Measurements from ENCODE around the gene IP6K2.

IP6K2 gene

GRCh38 chr3:48681974-48682610 lies 34.9 kb downstream of the IP6K2 start:
- DNase-seq (ENCODE audit: insufficient read length, low spot score) (no peak), FAIRE-seq (no peak)
- TF ChIP-seq CTCF (IDR thresholded peaks at IDR 0.05; ENCODE audit: insufficient read depth, missing control alignments) = no peak

GRCh38 chr3:48681541-48681880 lies 35.5 kb downstream of the IP6K2 start:
- no peak for DNase-seq (ENCODE audit: insufficient read length, low spot score)
- no peak for TF ChIP-seq CTCF (IDR thresholded peaks at IDR 0.05; ENCODE audit: insufficient read depth, missing control alignments)
- no peak for FAIRE-seq

GRCh38 chr3:48680811-48681540 lies 36.0 kb downstream of the IP6K2 start:
- TF ChIP-seq CTCF (IDR thresholded peaks at IDR 0.05; ENCODE audit: insufficient read depth, missing control alignments) = no peak
- no peak for DNase-seq (ENCODE audit: insufficient read length, low spot score)
- no peak for FAIRE-seq

GRCh38 chr3:48679411-48680391 lies 37.3 kb downstream of the IP6K2 start:
- DNase-seq (ENCODE audit: insufficient read length, low spot score) = no peak
- FAIRE-seq = no peak
- TF ChIP-seq CTCF (IDR thresholded peaks at IDR 0.05; ENCODE audit: insufficient read depth, missing control alignments) = no peak

- FAIRE-seq (no peak), DNase-seq (ENCODE audit: insufficient read length, low spot score) (no peak)
- TF ChIP-seq CTCF (IDR thresholded peaks at IDR 0.05; ENCODE audit: insufficient read depth, missing control alignments) = no peak
Measured at GRCh38 chr3:48678566-48679380, 38.2 kb downstream of the IP6K2 start.

- no peak for TF ChIP-seq CTCF (IDR thresholded peaks at IDR 0.05; ENCODE audit: insufficient read depth, missing control alignments)
- DNase-seq (ENCODE audit: insufficient read length, low spot score) = no peak
- FAIRE-seq = no peak
Measured at GRCh38 chr3:48678056-48678455, 39.0 kb downstream of the IP6K2 start.

Measured in D721Med (cell line).